ENCODE results near the gene EYA2. TPM values are rescaled to one million over a fixed set of nuclear protein-coding genes. Genes with fewer than 3 reads are reported as not detected.

Gene EYA2
- total RNA-seq, 1 experiment from 2014 or later: 0.74 TPM

DNA sequence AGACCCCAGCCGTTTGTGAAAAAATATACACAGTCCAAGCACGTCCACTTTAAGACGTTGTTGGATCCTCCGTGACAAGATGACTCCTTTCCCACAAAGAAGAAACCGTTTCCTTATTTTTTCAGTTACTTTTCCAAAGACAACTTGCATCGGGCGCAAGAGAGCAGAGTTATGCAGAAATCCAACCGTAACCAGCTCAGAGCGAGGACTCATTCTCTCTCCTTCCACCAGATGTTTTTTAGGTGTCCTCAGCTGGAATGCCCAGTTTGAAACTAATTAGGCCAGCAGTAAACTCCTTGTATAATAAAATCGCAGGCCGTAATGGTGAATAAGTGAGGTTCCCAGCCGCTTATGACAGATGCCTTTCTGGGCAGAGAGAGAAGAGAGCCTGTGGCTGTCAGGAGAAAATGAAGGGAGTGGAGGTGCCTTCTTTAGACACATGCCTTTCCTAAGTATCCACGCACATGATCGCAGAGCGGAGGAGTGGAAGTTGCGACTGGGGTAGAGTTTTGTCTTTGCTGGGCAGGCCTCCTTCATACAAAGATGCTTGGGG lies 2.8 kb downstream of the EYA2 start:
- H2AFZ ChIP-seq (ENCODE audit: low read length): no peak overlapping the region
- peaks cover 16% of the 10 kb centered on the region; the same call in 1 of the 2 replicates for H3K27me3 ChIP-seq (ENCODE audit: insufficient read depth, low read length)
- Mint-ChIP-seq H3K9me3 (no peaks in the 10 kb centered on the region; a peak in 1 of 5 replicates), H3K4me1 (peaks cover 30 to 36% of the 10 kb centered on the region in 2 experiments), H3K27ac (no peak overlapping the region), H3K36me3 (ENCODE audit: insufficient read depth in 1 of 3, low read depth in 3 of 3) (no peaks in the 10 kb centered on the region; a peak in 1 of 7 replicates), H3K27me3 (ENCODE audit: low read depth) (peaks cover 66% of the 10 kb centered on the region), H3K4me3 (no peak overlapping the region)
- no peak overlapping the region for H4K8ac ChIP-seq (replicated peaks; ENCODE audit: insufficient read length, low read depth, low read length)
- H3K79me2 ChIP-seq (ENCODE audit: insufficient read depth, low read length): no peaks in the 10 kb centered on the region
- no peak overlapping the region for H2BK15ac ChIP-seq (ENCODE audit: low read depth, low read length)
- no peak overlapping the region for H3K27ac ChIP-seq (ENCODE audit: insufficient read length, low read depth, low read length)
- no peak overlapping the region for H3K56ac ChIP-seq (ENCODE audit: insufficient read length, low read depth, low read length)
- peaks cover 11% of the 10 kb centered on the region for H3K23me2 ChIP-seq (ENCODE audit: insufficient read length, low read depth, low read length, poor library complexity, severe bottlenecking)
- no peaks in the 10 kb centered on the region for H3K79me1 ChIP-seq (ENCODE audit: insufficient read depth, low read depth, low read length, poor library complexity, severe bottlenecking)
- DNase-seq: no peak
- no peak overlapping the region for H3K4me2 ChIP-seq (ENCODE audit: insufficient read depth, insufficient read length, low read length)
- H3K4ac ChIP-seq (ENCODE audit: low read depth, low read length): no peak overlapping the region
- H4K5ac ChIP-seq (ENCODE audit: insufficient read length, low read depth, low read length): no peak overlapping the region
- H2BK120ac ChIP-seq (ENCODE audit: low read depth, low read length, poor library complexity, severe bottlenecking): no peak overlapping the region
- H3K18ac ChIP-seq (ENCODE audit: insufficient read length, low read depth, low read length): no peak overlapping the region
- no peak overlapping the region for H3K14ac ChIP-seq (ENCODE audit: insufficient read depth, low read length)
- H2BK5ac ChIP-seq (ENCODE audit: insufficient read length, low read length): no peak overlapping the region
- no peaks in the 10 kb centered on the region for H3K9me3 ChIP-seq (ENCODE audit: control insufficient read depth, low read depth, low read length)
- no peak overlapping the region for H3T11ph ChIP-seq (ENCODE audit: low read length)
- H3K4me1 ChIP-seq (ENCODE audit: insufficient read depth, low read length): no peaks in the 10 kb centered on the region
- H2BK20ac ChIP-seq (ENCODE audit: low read depth, low read length, poor library complexity, severe bottlenecking): no peak overlapping the region
- H4K20me1 ChIP-seq (ENCODE audit: control insufficient read depth, insufficient read depth, insufficient read length): no peaks in the 10 kb centered on the region
- H4K91ac ChIP-seq (ENCODE audit: insufficient read length, low read depth, low read length): no peak overlapping the region
- no peak overlapping the region for H3K9ac ChIP-seq (ENCODE audit: extremely low read depth, insufficient read length, low read length)
- TF ChIP-seq, protein P1, sequence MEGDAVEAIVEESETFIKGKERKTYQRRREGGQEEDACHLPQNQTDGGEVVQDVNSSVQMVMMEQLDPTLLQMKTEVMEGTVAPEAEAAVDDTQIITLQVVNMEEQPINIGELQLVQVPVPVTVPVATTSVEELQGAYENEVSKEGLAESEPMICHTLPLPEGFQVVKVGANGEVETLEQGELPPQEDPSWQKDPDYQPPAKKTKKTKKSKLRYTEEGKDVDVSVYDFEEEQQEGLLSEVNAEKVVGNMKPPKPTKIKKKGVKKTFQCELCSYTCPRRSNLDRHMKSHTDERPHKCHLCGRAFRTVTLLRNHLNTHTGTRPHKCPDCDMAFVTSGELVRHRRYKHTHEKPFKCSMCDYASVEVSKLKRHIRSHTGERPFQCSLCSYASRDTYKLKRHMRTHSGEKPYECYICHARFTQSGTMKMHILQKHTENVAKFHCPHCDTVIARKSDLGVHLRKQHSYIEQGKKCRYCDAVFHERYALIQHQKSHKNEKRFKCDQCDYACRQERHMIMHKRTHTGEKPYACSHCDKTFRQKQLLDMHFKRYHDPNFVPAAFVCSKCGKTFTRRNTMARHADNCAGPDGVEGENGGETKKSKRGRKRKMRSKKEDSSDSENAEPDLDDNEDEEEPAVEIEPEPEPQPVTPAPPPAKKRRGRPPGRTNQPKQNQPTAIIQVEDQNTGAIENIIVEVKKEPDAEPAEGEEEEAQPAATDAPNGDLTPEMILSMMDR (conservative IDR thresholded peaks at IDR 0.05): no peak
- no peak overlapping the region for H3K23ac ChIP-seq (ENCODE audit: insufficient read length, low read depth, low read length)
- H2AK5ac ChIP-seq (ENCODE audit: insufficient read length, low read length): no peak overlapping the region
- WGBS (ENCODE audit: extremely low coverage, insufficient read length, low lambda C conversion rate): no CpG with 5 or more reads among the region's 16 CpGs
- no peak overlapping the region for H2BK12ac ChIP-seq (ENCODE audit: insufficient read length, low read depth, low read length)
